LNCaP clone FGC (cell line): Measurements from ENCODE around the gene TPT1.

Experiments
- DNase-seq: peaks from one replicate; pipeline ENCODE4 v3.0.0-alpha.2; 2011; ENCODE audit warnings: low read depth
- H3K4me3 ChIP-seq: 2 replicates; pipeline ENCODE4 v1.5.1; 2011; ENCODE audit warnings: mild to moderate bottlenecking, low read depth, low read length, control low read depth
- TF ChIP-seq, protein P1 (sequence below): IDR thresholded peaks from 2 replicates; pipeline ENCODE4 v1.5.1; 2012; ENCODE audit warnings: mild to moderate bottlenecking; ENCODE audit not compliant: control insufficient read depth, insufficient read depth; ENCODE audit errors: extremely low read depth

The TPT1 gene

DNA sequence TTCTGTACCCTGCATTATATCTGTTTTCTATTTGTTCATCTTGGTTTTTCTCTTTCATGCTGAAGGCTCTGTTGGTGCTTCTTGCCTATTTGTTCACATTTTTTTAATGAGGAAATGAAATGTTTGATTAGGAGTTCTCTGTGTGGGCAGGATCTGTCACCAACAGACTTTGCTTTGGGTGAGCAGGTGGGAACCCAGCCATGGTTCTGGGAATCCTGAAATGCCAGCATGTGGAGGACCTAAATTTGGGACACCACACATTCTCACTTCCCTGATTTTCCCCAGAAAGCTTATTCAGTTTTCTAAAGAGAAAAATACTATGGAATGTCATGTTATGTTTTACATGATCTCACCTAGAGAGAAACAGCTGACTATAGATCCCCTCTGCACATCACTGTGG is 34.0 kb downstream of the TPT1 start:
- DNase-seq, result no peak
- TF ChIP-seq, protein P1, sequence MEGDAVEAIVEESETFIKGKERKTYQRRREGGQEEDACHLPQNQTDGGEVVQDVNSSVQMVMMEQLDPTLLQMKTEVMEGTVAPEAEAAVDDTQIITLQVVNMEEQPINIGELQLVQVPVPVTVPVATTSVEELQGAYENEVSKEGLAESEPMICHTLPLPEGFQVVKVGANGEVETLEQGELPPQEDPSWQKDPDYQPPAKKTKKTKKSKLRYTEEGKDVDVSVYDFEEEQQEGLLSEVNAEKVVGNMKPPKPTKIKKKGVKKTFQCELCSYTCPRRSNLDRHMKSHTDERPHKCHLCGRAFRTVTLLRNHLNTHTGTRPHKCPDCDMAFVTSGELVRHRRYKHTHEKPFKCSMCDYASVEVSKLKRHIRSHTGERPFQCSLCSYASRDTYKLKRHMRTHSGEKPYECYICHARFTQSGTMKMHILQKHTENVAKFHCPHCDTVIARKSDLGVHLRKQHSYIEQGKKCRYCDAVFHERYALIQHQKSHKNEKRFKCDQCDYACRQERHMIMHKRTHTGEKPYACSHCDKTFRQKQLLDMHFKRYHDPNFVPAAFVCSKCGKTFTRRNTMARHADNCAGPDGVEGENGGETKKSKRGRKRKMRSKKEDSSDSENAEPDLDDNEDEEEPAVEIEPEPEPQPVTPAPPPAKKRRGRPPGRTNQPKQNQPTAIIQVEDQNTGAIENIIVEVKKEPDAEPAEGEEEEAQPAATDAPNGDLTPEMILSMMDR, result no peak

DNA sequence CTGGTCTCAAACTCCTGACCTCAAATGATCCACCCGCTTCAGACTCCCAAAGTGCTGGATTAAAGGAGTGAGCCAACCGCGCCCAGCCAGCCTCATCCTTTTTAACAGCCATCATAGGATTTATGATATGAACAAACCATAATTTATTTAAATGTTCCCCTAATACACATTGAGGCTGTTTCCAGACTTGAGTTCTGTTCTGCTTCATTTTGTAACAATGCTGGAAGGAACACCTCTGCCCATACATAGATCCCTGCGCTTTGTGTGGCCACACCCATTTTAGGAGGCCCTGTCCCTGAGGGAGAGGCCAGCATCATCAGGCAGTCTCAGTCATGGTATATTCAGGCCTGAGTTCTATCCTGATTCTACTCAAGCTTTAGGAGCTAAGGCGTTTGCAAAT is 35.9 kb downstream of the TPT1 start:
- H3K4me3 ChIP-seq, result no peak overlapping the region
- TF ChIP-seq, protein P1, result no peak
- no peak for DNase-seq

More for the DNA sequence above, 34.0 kb downstream of the TPT1 start:
- no peak overlapping the region for H3K4me3 ChIP-seq

DNA sequence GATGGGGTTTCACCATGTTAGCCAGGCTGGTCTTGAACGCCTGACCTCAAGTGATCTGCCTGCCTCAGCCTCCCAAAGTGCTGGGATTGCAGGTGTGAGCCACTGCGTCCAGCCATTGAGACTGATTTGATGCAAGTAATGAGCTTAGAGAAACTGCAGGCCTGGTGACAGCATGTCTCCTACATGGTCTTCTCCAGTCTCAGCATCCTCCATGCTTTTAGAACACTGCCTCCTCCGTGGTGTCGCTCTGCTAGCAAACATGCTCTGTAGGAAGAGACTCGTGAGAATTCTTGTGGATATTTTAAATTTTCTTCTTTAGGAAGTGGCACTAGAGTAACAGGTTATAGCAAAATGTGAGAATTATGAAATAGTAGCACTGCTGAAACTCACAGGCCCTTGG is 37.1 kb downstream of the TPT1 start:
- no peak overlapping the region for H3K4me3 ChIP-seq
- TF ChIP-seq, protein P1, result no peak
- DNase-seq, result no peak

DNA sequence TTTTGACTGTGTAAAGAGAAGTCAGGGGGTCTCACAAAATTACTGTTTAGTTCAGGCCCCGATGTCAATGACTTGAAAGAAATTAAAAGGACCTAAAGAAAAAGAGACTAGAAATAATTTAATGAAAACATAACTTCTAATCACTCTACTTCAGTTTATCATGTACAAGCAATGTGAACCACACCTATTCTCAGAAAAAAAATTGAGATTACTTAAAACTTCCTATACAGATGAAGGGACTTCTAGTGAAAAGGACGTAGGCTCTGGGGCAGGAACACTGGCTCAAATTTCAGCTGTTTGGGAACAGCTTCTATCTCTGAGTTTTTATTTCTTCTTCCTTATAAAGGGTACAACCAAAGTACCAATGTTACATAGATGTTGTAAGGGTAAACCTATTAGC is 38.0 kb downstream of the TPT1 start:
- TF ChIP-seq, protein P1, result no peak
- H3K4me3 ChIP-seq, result no peak overlapping the region
- DNase-seq, result no peak

DNA sequence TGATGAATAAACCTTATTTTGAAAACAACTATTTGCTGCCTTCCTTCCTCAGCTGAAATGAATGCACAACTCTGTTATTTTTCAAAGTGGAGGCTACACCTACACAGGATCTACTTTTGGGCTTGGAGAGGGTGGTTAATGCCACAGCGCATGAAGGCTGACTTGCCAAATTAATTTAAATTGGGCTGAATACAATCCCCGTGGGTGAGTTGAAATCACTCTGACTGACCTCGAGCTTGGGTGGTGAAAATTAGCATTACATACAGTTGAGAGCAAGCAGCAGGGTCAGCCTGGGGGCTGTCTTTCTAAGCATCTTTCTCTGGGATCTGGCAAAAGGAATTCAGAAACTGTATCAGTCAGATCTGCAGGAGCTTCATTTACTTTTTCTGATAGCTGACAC is 38.5 kb downstream of the TPT1 start:
- no peak overlapping the region for H3K4me3 ChIP-seq
- no peak for DNase-seq
- TF ChIP-seq, protein P1, result no peak

DNA sequence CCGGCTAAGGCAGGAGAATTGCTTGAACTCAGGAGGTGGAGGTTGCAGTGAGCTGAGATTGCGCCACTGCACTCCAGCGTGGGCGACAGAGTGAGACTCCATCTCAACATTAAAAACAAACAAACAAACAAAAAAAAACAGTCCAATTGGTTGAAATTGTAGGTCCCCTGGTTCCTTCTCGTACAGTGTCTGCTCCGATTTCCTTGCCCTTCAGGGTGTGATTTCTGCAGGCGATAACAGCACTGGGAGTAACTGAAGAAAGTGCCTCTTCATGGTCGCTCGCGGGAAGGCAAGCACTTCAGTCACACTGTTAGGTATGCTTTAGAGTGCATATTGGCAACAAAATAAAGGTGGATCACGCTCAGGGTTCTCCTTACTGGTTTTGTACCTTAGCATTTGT is 39.7 kb downstream of the TPT1 start:
- no peak for DNase-seq
- TF ChIP-seq, protein P1, result no peak

DNA sequence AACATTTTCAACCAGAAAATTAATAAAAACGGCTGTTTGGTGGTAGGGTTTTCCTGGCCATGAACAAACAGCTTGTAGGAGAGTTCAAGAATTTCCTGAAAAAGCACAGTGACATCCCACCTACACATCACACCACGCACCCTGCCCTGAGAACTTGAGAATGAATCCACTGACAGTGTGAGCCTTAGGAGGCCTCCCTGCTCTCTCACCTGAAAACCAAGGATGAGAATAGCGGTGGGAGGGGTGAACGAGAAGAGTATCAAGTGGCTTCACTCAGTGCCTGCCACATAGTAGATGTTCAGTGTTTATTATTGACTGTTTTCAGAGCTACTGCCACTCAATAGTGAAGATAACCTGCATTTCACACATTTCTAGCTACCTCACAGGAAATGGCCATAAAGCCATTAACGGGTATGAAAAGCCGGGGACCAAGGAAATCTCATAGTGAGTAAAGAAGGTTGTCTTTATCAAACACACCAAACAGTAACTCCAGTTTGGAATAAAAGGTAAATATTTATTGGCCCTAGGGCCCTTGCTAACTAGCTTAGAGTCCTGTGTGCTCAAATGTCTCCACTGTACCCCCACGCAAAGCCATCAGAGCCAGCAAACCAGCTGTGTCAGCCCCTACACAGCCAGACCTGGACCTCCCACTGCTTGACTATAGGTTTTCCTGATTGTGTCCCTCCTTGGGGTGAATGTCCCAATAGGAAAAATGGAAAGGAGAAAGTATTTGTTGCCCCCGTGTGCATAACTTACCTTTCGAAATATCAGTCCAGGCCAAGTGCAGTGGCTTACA is 40.6 kb downstream of the TPT1 start:
- DNase-seq, result no peak
- H3K4me3 ChIP-seq, result no peak overlapping the region
- TF ChIP-seq, protein P1, result no peak

More for the DNA sequence above, 39.7 kb downstream of the TPT1 start:
- no peak overlapping the region for H3K4me3 ChIP-seq
